Peyer's patch (tissue), 4 donors: ENCODE measurements around the gene TMEM266. TPM values are rescaled to one million over a fixed set of nuclear protein-coding genes. Genes with fewer than 3 reads are reported as not detected.

Experiments used
- DNase-seq, 3 donors: peaks; one replicate each; pipeline ENCODE4 v3.0.0-alpha.2; 2017 to 2019
- H3K27ac ChIP-seq, 4 donors: fragments of 200-600 bp; sonication (generic); one replicate each; pipeline ENCODE4 v1.5.1; 2016 to 2019
- H3K27me3 ChIP-seq, 2 donors: fragments of 200-600 bp; sonication (generic); one replicate each; pipeline ENCODE4 v1.5.1; 2019
- H3K36me3 ChIP-seq, 3 donors: fragments of 200-600 bp; sonication (generic); one replicate each; pipeline ENCODE4 v1.5.1; 2016 to 2019
- H3K4me1 ChIP-seq, 4 donors: fragments of 200-600 bp; sonication (generic); one replicate each; pipeline ENCODE4 v1.5.1; 2016 to 2019
- H3K4me3 ChIP-seq, 4 donors: fragments of 200-600 bp; sonication (generic); 1 replicate in 3 of 4; 2 replicates in 1 of 4; pipeline ENCODE4 v1.5.1; 2016 to 2019; ENCODE audit warnings: mild to moderate bottlenecking in 1 of 4
- H3K9me3 ChIP-seq, 4 donors: fragments of 200-600 bp; sonication (generic); one replicate each; pipeline ENCODE4 v1.5.1; 2016 to 2019; ENCODE audit warnings: mild to moderate bottlenecking in 1 of 4
- POLR2A ChIP-seq, 2 donors: fragments of 450-650 bp; IDR thresholded peaks; one replicate each; pipeline ENCODE4 v1.5.1; 2017; ENCODE audit warnings: antibody characterized with exemption in 2 of 2, mild to moderate bottlenecking in 2 of 2, moderate library complexity in 2 of 2
- total RNA-seq, 4 donors: library from RNA; depleted of rRNA; stranded (reverse); fragments of >200 nt; gene quantifications; one replicate each; pipeline ENCODE4 v1.1.0, GENCODE V29; 2016
- TF ChIP-seq, protein P1 (sequence below), 6 experiments: fragments of 450-650 bp in 4 of 6; fragments of 200-600 bp in 2 of 6; sonication (generic) in 1 of 6; IDR thresholded peaks; one replicate each; pipeline ENCODE4 v1.5.1; 2017 to 2019; ENCODE audit warnings: antibody characterized with exemption in 6 of 6, mild to moderate bottlenecking in 3 of 6, moderate library complexity in 1 of 6

TMEM266 gene
- total RNA-seq, 4 donors from 2014 or later: not detected

DNA sequence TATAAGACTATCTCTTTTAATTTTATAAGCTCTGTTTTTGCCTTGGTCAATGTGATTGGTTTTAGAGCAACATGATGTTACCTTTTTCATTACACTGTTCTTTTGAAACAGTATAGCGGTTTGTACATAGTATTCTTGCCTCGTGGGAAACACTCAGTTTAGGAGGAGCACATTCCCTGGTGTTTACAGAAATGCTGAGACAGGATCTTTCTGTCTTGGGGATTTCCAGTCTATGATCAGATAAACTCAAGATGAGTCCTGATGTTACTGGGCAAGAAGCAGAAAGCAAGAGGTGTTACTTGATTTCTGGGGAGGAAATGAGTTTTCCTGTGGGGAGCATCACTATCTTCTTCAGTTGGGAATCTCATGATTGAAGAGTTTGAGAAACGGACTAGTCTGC is 2.5 kb downstream of the TMEM266 start:
- Histone ChIP-seq H3K27ac (no peak overlapping the region), H3K9me3 (no peaks in the 10 kb centered on the region), H3K36me3 (no peaks in the 10 kb centered on the region), H3K27me3 (no peaks in the 10 kb centered on the region), H3K4me1 (peaks cover 0 to 9% (median 3%) of the 10 kb centered on the region in 4 donors), H3K4me3 (no peak overlapping the region)
- no peak for TF ChIP-seq POLR2A (IDR thresholded peaks at IDR 0.05)
- TF ChIP-seq, protein P1, sequence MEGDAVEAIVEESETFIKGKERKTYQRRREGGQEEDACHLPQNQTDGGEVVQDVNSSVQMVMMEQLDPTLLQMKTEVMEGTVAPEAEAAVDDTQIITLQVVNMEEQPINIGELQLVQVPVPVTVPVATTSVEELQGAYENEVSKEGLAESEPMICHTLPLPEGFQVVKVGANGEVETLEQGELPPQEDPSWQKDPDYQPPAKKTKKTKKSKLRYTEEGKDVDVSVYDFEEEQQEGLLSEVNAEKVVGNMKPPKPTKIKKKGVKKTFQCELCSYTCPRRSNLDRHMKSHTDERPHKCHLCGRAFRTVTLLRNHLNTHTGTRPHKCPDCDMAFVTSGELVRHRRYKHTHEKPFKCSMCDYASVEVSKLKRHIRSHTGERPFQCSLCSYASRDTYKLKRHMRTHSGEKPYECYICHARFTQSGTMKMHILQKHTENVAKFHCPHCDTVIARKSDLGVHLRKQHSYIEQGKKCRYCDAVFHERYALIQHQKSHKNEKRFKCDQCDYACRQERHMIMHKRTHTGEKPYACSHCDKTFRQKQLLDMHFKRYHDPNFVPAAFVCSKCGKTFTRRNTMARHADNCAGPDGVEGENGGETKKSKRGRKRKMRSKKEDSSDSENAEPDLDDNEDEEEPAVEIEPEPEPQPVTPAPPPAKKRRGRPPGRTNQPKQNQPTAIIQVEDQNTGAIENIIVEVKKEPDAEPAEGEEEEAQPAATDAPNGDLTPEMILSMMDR (IDR thresholded peaks at IDR 0.05): no peak
- no peak for DNase-seq

DNA sequence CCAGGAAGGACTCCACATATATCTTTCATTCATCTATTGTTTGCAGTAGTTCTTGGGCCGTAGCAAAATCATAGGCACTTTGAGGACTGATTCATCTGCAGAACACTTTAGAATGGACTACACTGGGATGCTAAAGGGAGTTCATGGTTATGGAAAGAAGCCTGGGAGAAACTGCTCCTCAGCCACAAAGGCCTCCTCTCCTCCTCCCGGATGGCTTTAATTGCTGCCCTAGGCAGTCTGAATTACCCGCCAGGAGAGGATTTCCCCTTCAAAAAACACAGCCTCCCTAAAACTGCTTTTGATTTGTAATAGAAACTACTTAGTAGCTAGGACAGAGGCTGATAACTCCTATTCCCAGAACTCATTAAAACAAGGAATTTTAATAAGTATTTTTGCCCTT is 4.6 kb downstream of the TMEM266 start:
- H3K36me3 ChIP-seq: no peaks in the 10 kb centered on the region
- H3K27me3 ChIP-seq: no peaks in the 10 kb centered on the region
- H3K4me1 ChIP-seq: no peaks in the 10 kb centered on the region
- H3K9me3 ChIP-seq: no peaks in the 10 kb centered on the region
- H3K4me3 ChIP-seq: no peak overlapping the region
- H3K27ac ChIP-seq: no peak overlapping the region
- DNase-seq: no peak
- TF ChIP-seq POLR2A (IDR thresholded peaks at IDR 0.05): no peak
- TF ChIP-seq, protein P1 (IDR thresholded peaks at IDR 0.05): no peak

DNA sequence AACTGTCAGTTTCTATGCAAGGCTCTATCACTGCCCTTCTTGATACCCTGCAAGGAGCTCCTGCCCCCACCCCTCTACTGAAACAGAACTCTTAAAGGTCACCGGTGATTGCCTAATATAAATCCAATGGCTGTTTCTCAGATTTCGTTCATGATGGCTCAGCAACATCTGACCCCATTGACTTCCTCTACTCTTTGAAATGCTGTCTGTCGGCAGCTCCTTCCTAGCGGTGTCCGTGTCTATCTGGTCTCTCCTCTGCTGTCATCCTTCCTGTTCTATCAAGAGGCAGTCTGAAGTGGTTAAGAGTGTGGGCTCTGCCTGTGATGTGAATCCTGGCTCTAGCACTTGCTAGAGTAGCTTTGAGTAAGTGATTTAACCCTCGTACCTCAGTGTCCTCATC is 5.5 kb downstream of the TMEM266 start:
- Histone ChIP-seq H3K27me3 (no peaks in the 10 kb centered on the region), H3K9me3 (no peaks in the 10 kb centered on the region), H3K4me1 (no peaks in the 10 kb centered on the region), H3K27ac (no peak overlapping the region), H3K4me3 (no peak overlapping the region), H3K36me3 (no peaks in the 10 kb centered on the region)
- no peak for DNase-seq
- TF ChIP-seq POLR2A (IDR thresholded peaks at IDR 0.05): no peak

DNA sequence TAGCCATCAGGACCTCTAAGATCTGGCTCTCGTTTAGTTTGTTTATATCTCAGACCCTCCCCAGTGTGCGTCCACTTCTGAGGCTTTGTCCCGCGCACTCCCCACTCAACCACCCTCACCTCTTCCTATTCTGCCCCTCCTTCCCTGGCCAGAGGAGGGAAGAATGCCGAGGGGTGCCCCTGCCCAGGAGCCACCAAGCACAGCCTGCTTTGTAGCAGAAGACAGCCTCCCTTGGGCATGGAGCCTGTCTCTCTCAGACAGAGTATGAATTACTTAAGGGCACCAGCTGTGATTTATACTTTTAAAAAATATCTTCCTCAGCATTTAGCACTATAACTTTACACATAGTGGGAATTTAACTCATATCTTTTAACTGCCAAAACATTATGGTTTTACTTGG is 6.0 kb downstream of the TMEM266 start:
- no peaks in the 10 kb centered on the region for H3K4me1 ChIP-seq
- no peak for DNase-seq
- no peaks in the 10 kb centered on the region for H3K9me3 ChIP-seq
- no peak overlapping the region for H3K27ac ChIP-seq
- no peak overlapping the region for H3K4me3 ChIP-seq
- H3K27me3 ChIP-seq: no peaks in the 10 kb centered on the region
- H3K36me3 ChIP-seq: no peaks in the 10 kb centered on the region
- TF ChIP-seq POLR2A (IDR thresholded peaks at IDR 0.05): no peak
- TF ChIP-seq, protein P1 (IDR thresholded peaks at IDR 0.05): no peak

DNA sequence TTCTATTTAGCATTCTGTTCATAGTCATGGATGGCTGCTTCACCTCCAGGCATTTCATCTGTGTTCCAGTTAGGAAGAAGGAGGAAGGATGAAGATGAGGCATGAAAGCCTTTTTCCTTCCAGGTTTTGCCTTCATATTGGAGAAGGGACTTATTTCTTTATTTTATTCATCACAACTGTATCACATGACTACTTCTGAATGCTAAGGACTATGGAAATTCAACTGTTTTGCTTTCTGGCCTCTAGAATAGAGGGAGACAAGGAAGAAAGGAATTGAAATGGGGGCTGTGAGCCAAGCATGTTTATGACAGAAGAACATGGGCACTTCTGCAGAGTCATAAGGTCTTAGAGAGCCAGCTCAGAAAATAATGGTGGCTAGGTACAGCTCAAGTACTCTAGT is 10.4 kb downstream of the TMEM266 start:
- Histone ChIP-seq H3K4me3 (no peak overlapping the region), H3K4me1 (no peaks in the 10 kb centered on the region), H3K36me3 (no peaks in the 10 kb centered on the region), H3K27me3 (no peaks in the 10 kb centered on the region), H3K9me3 (no peaks in the 10 kb centered on the region), H3K27ac (no peak overlapping the region)
- no peak for TF ChIP-seq POLR2A (IDR thresholded peaks at IDR 0.05)
- TF ChIP-seq, protein P1 (IDR thresholded peaks at IDR 0.05): no peak
- DNase-seq: no peak

DNA sequence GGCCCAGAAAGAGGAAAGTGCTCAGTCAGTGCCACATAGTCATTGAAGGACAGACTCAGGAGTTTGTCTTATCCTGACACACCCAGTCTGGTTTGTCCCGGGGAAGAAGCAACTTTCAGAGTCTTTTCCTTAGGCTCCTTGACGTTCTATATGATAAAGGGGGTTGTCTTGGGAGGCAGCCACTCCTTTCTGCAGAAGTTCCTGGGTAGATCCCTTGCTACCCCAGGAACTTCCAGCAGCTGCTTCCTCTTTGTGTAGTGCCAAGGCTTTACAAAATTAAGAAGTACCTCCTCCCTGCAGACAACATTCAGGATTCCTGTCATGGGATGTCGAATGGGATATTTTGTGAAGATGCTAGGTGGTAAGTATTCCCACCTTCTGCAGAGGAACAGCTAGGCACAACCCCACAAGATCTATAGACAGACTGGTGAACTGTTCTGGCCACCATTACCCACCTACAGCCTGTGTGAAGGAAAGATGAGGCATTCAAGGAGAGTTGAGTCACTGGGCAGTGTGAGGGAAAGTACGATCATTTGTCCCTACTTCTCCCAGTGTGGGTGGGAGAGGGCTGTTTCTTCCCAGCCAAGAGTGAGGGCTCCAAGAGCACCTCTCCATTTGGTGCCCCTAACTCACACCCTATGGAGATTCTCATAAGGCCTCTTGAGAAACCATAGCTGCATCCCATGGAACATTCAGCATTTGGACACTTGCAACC is 11.3 kb downstream of the TMEM266 start:
- no peak for TF ChIP-seq POLR2A (IDR thresholded peaks at IDR 0.05)
- TF ChIP-seq, protein P1 (IDR thresholded peaks at IDR 0.05): no peak
- H3K4me1 ChIP-seq: no peaks in the 10 kb centered on the region
- H3K36me3 ChIP-seq: no peaks in the 10 kb centered on the region
- no peak overlapping the region for H3K4me3 ChIP-seq
- no peaks in the 10 kb centered on the region for H3K27me3 ChIP-seq
- no peaks in the 10 kb centered on the region for H3K9me3 ChIP-seq
- DNase-seq: no peak
- no peak overlapping the region for H3K27ac ChIP-seq
